Right lobe of liver (tissue), 6 donors: Measurements from ENCODE around the gene COL25A1. TPM values are rescaled to one million over a fixed set of nuclear protein-coding genes. Genes with fewer than 3 reads are reported as not detected.

Source experiments
- ATAC-seq, 4 donors: fragments of 200-7000 bp; cut with Tn5 transposase; one replicate each; pipeline ENCODE4 v1.9.1; 2020; ENCODE audit warnings: mild to moderate bottlenecking in 4 of 4, moderate library complexity in 4 of 4
- DNase-seq, 3 donors: peaks; one replicate each; pipeline ENCODE4 v3.0.0-alpha.2; 2020
- H3K27ac ChIP-seq, 3 donors: fragments of 200-600 bp; one replicate each; pipeline ENCODE4 v1.8.0; 2022
- H3K27me3 ChIP-seq, 2 donors: fragments of 200-600 bp; one replicate each; pipeline ENCODE4 v1.8.0; 2022
- H3K36me3 ChIP-seq, 4 donors: fragments of 200-600 bp; sonication (generic) in 1 of 4; one replicate each; pipeline versions ENCODE4 v1.5.1 to v1.8.0; 2017 to 2022; ENCODE audit warnings: control low read depth in 1 of 4
- H3K4me1 ChIP-seq, 4 donors: fragments of 200-600 bp; sonication (generic) in 1 of 4; one replicate each; pipeline versions ENCODE4 v1.5.1 to v1.8.0; 2017 to 2022; ENCODE audit warnings: control low read depth in 1 of 4
- H3K4me3 ChIP-seq, 3 donors: fragments of 200-600 bp; one replicate each; pipeline ENCODE4 v1.8.0; 2022
- H3K9me3 ChIP-seq, 4 donors: fragments of 200-600 bp; sonication (generic) in 1 of 4; one replicate each; pipeline versions ENCODE4 v1.5.1 to v1.8.0; 2017 to 2022; ENCODE audit warnings: control low read depth in 1 of 4
- POLR2A ChIP-seq: fragments of 450-650 bp; IDR thresholded peaks from one replicate; pipeline ENCODE4 v1.6.1; 2017; ENCODE audit warnings: antibody characterized with exemption, mild to moderate bottlenecking
- WGBS: methylation state at CpG from one replicate; pipeline ENCODE4 v1.1.6; 2018; ENCODE audit warnings: low coverage, low lambda C conversion rate; ENCODE audit not compliant: insufficient coverage; ENCODE audit errors: missing lambda C conversion rate; 5-methylcytosine and 5-hydroxymethylcytosine counted together
- intact Hi-C, 2 donors: fragments of 100-400 bp; cut with DNase I; formaldehyde crosslinking; loops; one replicate each; pipeline versions ENCODE4 v1.11.2 to v1.14.1; 2022
- total RNA-seq, 6 experiments: library from RNA; depleted of rRNA in 2 of 6; stranded (reverse); fragments of >200 nt in 2 of 6; fragmentation: NEBNext Ultra II Directional in 3 of 6; extraction: Animal tissue kit (Norgen Biotek cat#: 25700) in 3 of 6; gene quantifications; one replicate each; pipeline versions ENCODE4 v1.1.0 to v1.2.4, GENCODE V29; 2016 to 2023
- TF ChIP-seq, protein P1 (sequence below), 4 donors: fragments of 200-600 bp in 3 of 4; fragments of 450-650 bp in 1 of 4; IDR thresholded peaks; one replicate each; pipeline versions ENCODE4 v1.5.1 to v1.8.0; 2016 to 2022; ENCODE audit warnings: antibody characterized with exemption in 4 of 4, mild to moderate bottlenecking in 2 of 4
- donor health status: DM: no; HTN: yes; CAD: no.
- donor health status: DM: no; HTN: no; CAD: no.
- donor health status: DM: no; HTN: no; CAD: no.
- donor health status: DM: no; HTN: yes; CAD: no.
- donor health status: DM: no; HTN: yes; CAD: no.

Gene COL25A1
- total RNA-seq, 6 experiments from 2014 or later, result 0.06 to 4.8 (median 1.3) TPM

DNA sequence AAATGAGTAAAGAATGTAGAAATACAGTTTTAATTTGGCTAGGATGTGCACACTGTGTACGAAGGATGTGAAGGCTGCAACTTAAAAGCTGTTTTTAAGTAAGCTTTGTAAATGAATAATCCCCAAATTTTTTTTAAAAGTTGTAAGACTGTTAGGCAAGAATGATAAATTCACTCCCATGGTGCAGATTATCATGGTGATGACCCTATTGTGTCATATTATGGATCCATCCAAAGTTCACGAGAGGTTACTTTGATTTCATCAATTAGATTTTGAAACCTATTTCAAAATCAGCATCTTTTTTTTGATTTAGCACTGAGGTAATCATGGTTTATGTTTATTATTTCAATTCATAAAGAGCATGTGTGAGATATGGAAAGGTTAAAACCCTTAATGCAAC is 476.7 kb downstream of the COL25A1 start:
- peak; percentile 63 to 89 (median 80) for ATAC-seq
- TF ChIP-seq, protein P1, sequence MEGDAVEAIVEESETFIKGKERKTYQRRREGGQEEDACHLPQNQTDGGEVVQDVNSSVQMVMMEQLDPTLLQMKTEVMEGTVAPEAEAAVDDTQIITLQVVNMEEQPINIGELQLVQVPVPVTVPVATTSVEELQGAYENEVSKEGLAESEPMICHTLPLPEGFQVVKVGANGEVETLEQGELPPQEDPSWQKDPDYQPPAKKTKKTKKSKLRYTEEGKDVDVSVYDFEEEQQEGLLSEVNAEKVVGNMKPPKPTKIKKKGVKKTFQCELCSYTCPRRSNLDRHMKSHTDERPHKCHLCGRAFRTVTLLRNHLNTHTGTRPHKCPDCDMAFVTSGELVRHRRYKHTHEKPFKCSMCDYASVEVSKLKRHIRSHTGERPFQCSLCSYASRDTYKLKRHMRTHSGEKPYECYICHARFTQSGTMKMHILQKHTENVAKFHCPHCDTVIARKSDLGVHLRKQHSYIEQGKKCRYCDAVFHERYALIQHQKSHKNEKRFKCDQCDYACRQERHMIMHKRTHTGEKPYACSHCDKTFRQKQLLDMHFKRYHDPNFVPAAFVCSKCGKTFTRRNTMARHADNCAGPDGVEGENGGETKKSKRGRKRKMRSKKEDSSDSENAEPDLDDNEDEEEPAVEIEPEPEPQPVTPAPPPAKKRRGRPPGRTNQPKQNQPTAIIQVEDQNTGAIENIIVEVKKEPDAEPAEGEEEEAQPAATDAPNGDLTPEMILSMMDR (IDR thresholded peaks at IDR 0.05), result no peak
- TF ChIP-seq POLR2A, result no peak
- Histone ChIP-seq H3K36me3 (no peaks in the 10 kb centered on the region), H3K9me3 (no peaks in the 10 kb centered on the region), H3K27me3 (no peaks in the 10 kb centered on the region), H3K27ac (peak overlapping the region in 1 of 3 donors; percentile 26), H3K4me3 (no peak overlapping the region), H3K4me1 (peaks cover 0 to 33% (median 3%) of the 10 kb centered on the region in 4 donors)
- DNase-seq, result no peak
- WGBS, result 23% methylated on average over 2 of the region's 2 CpGs
- intact Hi-C loops, result no loop called here

DNA sequence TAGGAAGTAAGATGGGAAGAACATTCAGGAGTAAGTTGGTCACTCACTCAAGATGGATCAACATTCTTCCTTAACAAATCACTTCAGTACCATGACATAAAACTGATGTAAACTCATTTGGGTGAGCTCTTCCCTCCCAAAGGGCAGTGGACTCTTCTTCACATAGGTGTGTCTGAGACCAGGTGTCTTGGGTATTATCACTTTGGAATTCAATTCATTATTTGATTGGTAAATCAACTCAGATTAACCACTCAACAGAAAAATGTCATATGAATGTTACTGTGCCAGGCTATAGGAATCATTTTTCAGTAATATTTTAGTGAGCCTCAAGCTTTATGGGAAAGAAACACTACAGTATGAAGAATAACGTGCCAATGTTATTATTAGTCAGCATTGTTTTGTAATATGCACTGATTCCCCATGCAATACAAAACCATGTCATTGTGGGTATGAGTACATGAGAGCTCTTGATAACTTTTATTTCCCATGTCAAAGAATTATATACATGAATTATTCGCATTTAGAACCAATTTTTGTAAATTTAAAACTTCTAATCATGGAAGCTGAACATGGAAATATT is 481.0 kb downstream of the COL25A1 start:
- H3K9me3 ChIP-seq, result no peaks in the 10 kb centered on the region
- H3K27me3 ChIP-seq, result no peaks in the 10 kb centered on the region
- 67% methylated on average over 2 of the region's 2 CpGs for WGBS

DNA sequence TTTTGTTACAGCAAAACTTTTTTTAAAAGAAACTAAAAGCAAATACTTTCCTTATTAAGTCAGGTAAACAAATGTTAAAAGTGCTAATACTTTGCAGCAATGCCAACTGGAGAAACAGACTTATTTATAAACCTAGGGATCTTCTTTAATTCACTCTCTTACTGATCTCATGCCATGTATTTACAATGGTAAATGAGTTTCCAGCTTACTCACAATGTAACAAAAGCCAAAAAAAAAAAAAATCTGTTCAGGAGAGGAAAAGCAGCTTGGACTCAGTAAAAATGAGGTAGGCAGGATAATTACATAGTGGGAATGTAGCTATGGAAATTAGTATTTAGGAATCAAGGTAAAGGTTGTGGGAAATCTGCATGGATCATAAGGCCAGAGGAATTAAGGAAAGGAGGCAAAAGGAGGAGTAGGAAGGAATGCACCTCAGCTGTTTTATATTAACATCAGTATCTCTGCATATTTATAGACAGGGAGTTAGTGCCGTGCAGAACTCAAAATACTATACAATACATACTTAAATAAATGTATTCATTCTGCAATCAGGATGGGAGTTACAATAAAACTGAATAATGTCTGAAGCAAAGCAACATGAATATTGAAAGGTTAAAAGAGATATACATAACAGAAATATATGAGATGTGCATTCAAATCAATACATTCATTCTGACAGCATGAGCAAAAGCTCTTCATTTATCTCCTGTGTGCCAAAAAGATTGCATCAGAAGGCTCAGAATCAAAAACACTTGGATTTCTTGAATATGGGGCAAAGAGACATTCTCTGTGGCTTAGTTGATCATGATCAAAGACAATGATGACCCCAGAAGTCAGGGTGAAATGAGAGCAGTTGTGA is 481.7 kb downstream of the COL25A1 start:
- TF ChIP-seq POLR2A, result no peak
- TF ChIP-seq, protein P1 (IDR thresholded peaks at IDR 0.05), result no peak
- no peak for DNase-seq
- H3K27ac ChIP-seq, result no peak overlapping the region
- H3K4me1 ChIP-seq, result peaks cover 0 to 14% (median 0%) of the 10 kb centered on the region in 4 donors
- no peaks in the 10 kb centered on the region for H3K36me3 ChIP-seq
- peak in 1 of 4 donors; percentile 39 for ATAC-seq
- intact Hi-C loops, result no loop called here
- no peaks in the 10 kb centered on the region for H3K27me3 ChIP-seq
- no peaks in the 10 kb centered on the region for H3K9me3 ChIP-seq
- WGBS, result 65% methylated on average over 1 of the region's 1 CpG
- H3K4me3 ChIP-seq, result no peak overlapping the region

More for the DNA sequence above, 481.0 kb downstream of the COL25A1 start:
- TF ChIP-seq, protein P1 (IDR thresholded peaks at IDR 0.05), result no peak
- no peak for TF ChIP-seq POLR2A
- DNase-seq (no peak), ATAC-seq (no peak)
- Histone ChIP-seq H3K27ac (no peak overlapping the region), H3K4me1 (peaks cover 0 to 19% (median 0%) of the 10 kb centered on the region in 4 donors), H3K4me3 (no peak overlapping the region), H3K36me3 (no peaks in the 10 kb centered on the region)
- intact Hi-C loops, result no loop called here

DNA sequence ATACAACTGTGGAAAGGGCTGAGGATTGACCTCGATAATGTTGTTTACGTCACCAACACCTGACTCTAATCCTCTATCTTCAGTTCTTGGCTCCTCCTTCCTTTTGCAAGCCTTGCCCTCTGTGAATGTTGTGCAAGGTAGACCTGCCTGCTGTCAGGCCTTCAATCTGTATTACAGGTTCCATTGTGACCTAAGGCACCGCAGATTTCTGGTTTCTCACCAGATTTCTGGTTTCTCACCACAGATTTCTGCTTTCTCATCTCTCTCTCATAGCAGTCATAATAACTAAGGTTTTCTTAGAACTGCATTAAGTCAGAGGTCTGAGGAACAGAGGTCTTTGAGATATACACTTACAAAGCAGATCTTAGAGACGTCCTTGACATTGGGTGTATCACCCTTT is 488.1 kb downstream of the COL25A1 start:
- TF ChIP-seq, protein P1 (IDR thresholded peaks at IDR 0.05), result no peak
- no peak for TF ChIP-seq POLR2A
- WGBS, result 71% methylated on average over 4 of the region's 4 CpGs
- DNase-seq, result no peak
- H3K4me3 ChIP-seq, result no peak overlapping the region
- no peaks in the 10 kb centered on the region for H3K36me3 ChIP-seq
- H3K9me3 ChIP-seq, result no peaks in the 10 kb centered on the region
- peak in 2 of 4 donors; percentile 43 to 44 for ATAC-seq
- H3K27me3 ChIP-seq, result no peaks in the 10 kb centered on the region
- no peak overlapping the region for H3K27ac ChIP-seq
- intact Hi-C loops, result no loop called here
- no peaks in the 10 kb centered on the region for H3K4me1 ChIP-seq
